ENCODE results near the gene PRKAR1B.
A peak's percentile ranks its signal among the peaks of the same experiment; 100 is the strongest.
"Not testable (repeated sequence)": the region's sequence is repeated elsewhere in the genome, so short reads cannot be mapped to it uniquely, and the experiment has no call there.

Gene PRKAR1B

DNA sequence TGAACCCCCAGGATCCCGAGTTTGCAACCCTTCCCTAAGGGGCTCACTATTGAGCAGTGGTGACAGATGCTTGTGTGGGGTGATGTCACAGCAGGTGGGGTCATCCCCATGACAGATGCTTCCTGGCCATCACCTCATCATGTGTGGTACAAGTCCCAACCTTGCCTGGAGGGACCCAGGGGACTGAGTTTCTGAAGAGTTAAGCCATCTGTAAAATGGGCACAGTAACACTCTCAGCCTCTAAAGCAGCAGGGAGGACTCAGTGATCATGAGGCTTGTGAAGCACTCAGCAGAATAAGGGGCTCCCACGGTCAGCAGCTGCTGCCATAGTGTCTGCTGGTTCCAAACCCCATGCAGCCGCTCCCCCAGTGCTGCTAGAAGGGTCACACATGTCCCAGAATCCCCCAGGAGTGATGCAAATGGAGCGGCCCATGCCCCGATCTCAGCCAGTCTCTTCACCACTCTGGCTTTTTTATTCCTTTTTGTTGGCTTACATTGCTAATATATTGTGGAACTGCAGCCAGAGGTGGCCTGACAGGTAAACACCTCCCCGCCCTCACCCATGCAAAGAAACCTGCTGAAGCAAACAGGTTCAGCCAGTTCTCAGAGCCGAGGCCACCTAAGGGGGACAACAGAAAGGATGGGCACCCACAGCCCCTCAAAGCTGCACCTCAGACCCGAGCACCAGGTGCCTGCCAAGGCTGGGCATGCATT lies 105.4 kb downstream of the PRKAR1B start:
- no peak for DNase-seq (ENCODE audit: low spot score)

- no peak for DNase-seq (ENCODE audit: low spot score)
Observed at GRCh38 chr7:620885-621284, 106.2 kb downstream of the PRKAR1B start.

DNA sequence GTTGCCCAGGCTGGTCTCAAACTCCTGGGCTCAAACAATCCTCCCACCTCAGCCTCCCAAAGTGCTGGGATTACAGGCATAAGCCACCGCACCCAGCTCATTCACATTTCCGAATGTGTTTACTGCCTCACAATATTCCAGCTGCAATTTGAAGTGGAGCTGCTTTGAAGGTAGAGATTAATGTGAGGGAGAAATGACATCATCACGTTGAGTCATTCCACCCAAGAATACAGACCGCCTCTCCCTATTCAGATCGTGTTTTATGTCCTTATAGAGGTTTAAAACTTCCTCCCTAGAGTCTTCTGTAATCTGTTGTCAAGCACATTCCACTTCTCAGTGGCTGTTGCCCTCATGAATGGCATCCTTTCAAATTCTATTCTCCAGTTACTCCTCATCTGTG lies 107.0 kb downstream of the PRKAR1B start:
- DNase-seq (ENCODE audit: low spot score): no peak

DNA sequence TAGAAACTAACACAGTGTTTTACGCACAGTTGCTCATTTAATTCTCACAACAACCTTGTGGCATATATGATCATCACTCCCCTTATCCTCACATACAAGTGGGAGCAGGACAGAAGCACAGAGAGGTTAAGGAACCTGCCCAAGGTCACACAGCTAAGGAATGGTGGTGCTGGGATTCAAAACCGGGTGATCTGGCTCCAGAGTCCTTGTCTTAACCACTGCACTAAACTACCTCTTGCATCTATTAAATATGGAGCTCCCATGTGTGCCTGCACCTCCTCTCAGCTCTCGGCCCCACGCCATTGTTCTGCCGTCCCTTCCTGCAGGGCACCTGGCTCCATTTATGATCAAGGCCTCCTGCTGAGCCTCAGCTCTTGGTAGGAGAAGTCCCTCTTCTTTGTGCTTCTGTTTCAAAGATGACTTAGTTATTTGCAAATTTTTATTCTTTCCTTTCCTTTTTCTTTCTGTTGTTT lies 107.7 kb downstream of the PRKAR1B start:
- no peak for DNase-seq (ENCODE audit: low spot score)

DNA sequence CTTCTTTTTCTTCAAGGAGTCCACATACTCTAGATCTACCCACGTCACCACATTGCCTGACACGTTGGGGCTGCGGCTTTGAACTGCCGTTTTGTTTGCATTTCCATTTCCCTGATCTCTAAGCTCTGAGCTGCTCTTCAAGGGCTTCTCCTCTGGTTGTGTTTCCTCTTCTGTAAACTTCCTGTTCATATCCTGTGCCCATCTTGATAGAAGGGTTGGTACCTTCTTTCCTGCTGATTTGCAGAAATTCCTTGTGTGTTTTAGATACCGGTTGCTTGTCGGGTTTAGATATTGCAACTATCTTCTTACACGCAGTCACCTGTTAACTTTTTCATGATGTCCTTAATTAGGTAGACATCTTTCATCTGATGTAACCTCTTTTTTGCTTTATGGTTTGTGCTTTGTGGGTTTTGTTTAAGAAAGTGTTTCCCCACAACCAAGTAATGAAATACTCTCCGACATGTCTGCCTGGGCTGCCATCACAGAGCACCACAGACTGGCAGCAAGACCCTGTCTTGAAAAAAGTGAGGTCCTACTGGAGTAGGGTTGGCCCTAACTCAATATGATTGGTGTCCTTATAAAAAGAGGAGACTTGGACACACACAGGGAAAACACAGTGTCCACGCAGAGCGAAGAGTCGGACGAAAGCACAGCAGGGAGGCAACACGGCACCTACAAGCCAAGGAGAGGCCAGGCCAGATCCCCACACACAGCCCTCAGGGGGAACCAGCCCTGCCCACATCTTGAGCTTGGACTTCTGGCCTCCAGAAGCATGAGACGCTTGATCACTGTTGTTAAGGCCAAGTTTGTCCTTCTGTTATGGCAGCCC lies 108.3 kb downstream of the PRKAR1B start:
- DNase-seq (ENCODE audit: low spot score): no peak

GRCh38 chr7:617614-618538 lies 109.2 kb downstream of the PRKAR1B start:
- DNase-seq (ENCODE audit: low spot score): no peak

DNA sequence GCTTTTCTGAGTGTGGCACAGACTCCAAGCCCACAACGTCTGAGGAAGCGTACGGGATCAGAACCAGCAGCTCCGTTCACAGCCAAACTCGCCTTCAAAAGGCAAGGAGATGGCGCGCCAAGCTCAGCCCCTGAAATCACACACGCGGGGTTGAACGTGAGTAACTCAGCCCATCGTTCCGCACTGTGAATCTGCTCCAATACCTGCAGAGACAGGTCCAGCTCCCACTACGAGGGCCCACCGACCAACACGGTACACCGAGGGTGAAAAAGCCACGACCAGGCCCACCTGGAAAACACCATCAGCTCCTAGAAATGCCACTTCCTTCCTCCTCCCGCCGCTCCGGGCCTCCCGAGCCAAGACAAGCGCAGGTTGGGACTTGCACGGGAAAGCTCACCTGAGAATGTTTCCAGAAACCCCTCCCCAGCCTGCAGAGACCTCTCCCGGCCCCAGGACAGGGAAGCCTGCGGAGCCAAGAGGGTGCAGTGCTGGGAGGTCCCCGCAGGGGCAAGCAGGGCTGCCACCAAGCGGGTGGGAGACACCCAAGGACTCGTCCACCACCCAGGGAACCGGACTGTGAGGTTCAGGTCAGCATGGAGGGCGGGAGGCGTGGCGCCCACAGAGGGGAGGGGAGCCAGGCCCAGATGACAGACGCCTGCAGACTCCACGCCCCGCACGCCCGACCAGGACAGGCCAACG lies 113.5 kb downstream of the PRKAR1B start:
- DNase-seq (ENCODE audit: low spot score): no peak

DNA sequence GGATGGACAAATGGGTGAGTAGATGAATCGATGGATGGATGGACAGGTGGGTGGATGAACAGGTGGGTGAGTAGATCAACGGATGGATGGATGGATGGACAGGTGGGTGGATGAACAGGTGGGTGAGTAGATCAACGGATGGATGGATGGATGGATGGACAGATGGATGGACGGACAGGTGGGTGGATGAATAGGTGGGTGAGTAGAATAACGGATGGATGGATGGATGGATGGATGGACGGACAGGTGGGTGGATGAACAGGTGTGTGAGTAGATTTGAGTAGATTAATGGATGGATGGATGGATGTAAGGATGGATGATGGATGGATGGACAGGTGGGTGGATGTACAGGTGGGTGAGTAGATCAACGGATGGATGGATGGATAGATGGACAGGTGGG lies 115.2 kb downstream of the PRKAR1B start:
- not testable (repeated sequence) for DNase-seq (ENCODE audit: low spot score)

GRCh38 chr7:611281-611810 lies 115.7 kb downstream of the PRKAR1B start:
- no peak for DNase-seq (ENCODE audit: low spot score)

DNA sequence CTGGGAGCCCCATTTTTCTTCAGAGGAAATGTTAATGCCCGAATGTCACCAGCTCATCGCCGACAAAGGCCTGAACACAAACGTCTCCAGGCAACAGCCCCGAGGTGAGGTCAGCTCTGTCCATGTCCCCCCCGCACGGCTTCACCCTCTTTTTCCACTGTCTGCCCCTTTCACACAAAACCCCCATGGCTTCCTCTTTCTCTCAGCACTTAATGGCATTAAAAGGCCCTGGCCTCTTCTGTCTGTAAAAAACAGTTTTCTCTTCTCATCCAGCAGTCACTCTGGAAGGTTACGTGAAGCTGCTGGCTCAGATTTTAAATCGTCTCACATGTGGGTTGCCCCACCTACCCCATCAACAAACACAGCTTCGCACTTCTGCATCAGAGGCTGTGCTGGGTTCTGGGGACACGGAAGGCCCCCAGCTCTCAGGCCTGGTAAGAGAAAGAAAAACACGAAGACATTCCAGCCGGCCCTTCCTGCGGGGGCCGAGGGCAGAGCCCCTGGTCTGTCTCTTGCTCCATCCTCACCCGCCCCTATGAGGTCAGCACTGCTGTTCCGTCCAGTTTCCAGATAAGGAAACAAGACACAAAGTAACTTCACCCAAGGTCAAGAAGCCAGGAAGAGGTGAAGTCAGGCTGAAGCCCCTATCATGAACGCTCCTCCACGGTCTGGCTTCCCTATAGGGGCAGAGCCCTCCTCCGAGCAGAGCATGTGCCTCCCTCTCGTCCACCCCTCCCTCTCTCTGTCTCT lies 116.4 kb downstream of the PRKAR1B start:
- peak; percentile 44 for DNase-seq (ENCODE audit: low spot score)

- DNase-seq (ENCODE audit: low spot score): no peak
Observed at GRCh38 chr7:610141-610530, 116.9 kb downstream of the PRKAR1B start.

- no peak for DNase-seq (ENCODE audit: low spot score)
Observed at GRCh38 chr7:609365-609764, 117.7 kb downstream of the PRKAR1B start.

GRCh38 chr7:608954-609353 lies 118.1 kb downstream of the PRKAR1B start:
- DNase-seq (ENCODE audit: low spot score): no peak

DNA sequence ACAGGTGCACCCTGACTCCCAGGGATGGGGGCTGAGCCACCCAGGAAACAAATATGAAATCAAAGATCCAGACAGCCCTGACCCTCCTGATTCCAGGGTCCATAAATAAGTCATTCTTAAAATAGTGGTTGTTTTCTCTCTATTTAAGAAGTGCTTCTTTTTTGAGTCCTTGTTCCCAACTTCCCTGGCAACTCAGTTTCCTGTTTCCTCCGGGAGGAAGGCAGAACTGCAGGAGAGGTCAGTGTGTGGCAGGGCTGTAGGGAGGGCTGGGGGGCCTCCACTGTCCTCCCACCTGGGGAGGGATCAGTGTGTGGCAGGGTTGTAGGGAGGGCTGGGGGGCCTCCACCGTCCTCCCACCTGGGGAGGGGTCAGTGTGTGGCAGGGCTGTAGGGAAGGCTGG lies 118.7 kb downstream of the PRKAR1B start:
- no peak for DNase-seq (ENCODE audit: low spot score)

- no peak for DNase-seq (ENCODE audit: low spot score)
Observed at GRCh38 chr7:607938-608337, 119.1 kb downstream of the PRKAR1B start.

DNA sequence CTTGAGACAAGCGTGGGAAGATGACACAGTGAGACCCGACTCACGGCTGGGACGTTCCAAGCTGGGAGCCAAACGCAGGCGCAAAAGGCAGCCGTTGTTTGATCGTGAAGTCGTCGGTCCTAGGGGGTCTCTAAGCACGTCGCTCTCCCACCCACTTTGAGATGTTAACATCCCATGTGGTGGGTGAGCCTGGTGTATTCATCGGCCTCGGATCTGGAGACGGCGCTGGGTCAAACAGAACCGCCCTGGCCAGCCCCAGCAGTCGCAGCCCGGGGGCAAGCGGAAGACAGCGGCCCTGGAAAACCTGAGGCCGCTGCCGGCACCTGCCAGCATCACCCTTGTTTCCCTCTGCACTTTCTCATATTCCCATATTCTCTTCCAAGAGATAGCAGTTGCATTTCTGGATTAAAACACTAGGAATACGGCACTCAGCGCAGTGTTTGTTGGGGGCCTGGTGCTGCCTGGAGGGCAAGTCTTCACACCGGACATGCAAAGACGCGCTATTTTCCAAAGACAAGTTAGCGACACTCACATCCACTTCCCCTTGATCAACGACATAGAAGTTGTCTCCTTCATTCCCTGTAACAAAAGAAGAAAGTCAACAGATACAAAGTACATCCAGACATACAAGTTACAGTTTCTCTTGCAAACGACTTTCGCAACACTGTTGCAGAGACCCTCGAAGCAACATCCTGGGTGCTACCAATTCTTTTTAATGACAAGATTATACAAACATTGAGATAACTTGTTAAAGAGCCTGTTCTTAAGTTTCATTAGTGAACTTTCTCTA lies 121.2 kb downstream of the PRKAR1B start:
- no peak for DNase-seq (ENCODE audit: low spot score)

DNA sequence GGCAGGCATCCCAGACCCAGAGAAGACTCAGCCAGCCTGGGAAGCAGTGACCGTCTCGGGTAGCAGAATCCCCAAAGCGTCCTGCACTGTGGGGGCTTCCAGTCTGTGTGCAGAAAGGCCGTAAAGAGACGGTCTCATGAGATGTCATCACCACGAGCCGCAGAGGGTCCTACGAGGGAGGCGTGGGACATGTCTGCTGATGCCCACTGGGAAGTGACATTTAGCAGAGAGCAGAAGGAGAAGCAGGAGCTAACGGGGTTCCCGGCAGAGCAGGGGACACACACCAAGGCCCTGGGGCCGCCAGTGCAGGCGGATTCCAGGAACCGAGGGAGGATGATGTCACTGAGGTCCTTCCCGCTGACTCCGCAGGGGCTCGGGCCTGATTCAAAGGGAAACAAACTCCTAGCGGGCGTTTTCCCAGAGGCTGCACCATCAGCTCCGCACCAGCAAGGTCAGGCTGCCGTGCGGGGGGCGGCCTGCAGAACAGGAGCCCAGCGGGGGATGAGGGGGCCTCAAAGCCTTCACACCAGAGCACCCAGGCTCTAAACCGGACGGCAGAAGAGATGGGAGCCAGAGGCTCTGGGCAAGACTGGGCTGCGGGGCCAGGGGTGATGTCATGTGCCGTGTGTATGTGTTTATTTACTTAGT lies 122.1 kb downstream of the PRKAR1B start:
- no peak for DNase-seq (ENCODE audit: low spot score)

DNA sequence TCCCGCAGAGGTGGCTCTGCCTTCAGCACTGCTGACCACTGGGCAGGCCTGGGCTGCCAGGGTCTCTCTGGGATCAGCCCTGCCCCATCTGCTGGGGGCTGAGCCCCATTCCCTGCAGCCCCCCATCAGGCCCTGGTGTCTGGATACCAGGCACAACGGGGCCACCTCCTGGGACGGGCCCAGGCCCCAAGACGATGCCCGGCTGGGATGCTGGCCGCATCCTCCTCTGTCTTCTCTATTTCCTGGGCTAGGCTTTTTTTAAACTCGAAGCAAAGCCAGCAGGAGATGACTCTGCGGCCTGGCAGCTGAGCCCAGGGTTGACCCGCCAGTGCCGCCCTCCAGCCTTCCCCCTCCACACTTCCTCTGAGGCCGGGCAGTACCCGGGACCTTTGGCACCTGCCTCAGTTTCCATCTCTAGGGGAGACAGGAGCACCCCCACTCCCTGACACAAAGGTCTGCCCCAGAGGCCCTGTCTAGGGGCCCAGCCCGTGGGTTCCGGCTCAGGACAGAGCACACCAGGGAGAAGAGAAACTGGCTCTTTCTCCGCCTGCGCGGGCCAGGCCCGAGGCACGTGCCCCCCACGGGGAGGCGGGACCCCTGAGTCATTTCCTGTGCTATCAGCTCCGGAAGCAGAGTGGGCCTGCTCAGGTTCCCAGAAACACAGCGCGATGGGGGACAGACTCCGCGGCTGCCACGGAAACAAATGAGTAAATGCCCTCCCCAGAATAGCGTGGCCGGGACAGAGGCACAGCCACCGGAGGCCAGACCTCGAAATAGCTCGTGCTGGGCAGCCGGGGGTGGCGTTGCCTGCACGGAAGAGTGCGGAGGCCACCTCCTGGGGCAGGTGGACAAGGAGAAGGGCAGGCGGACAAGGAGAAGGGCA lies 122.8 kb downstream of the PRKAR1B start:
- no peak for DNase-seq (ENCODE audit: low spot score)
